HG02759 (cell line): ENCODE data around the gene MYO18A.

Experiments
- ATAC-seq: cut with Tn5 transposase; IDR thresholded peaks from one replicate; pipeline ENCODE4 v1.9.1; 2021; ENCODE audit warnings: mild to moderate bottlenecking, moderate library complexity; ENCODE audit not compliant: unreplicated experiment

Gene MYO18A

GRCh38 chr17:29084541-29085146 is 95.6 kb downstream of the MYO18A start:
- ATAC-seq, result no peak

GRCh38 chr17:29080965-29081364 is 99.2 kb downstream of the MYO18A start:
- no peak for ATAC-seq

GRCh38 chr17:29080323-29080722 is 99.9 kb downstream of the MYO18A start:
- ATAC-seq, result no peak

GRCh38 chr17:29079887-29080286 is 100.3 kb downstream of the MYO18A start:
- no peak for ATAC-seq

- no peak for ATAC-seq
Measured at GRCh38 chr17:29079433-29079832, 100.8 kb downstream of the MYO18A start.

- no peak for ATAC-seq
Measured at GRCh38 chr17:29078183-29079045, 101.8 kb downstream of the MYO18A start.

- ATAC-seq, result no peak
Measured at GRCh38 chr17:29077320-29077719, 102.9 kb downstream of the MYO18A start.

GRCh38 chr17:29076722-29077121 is 103.5 kb downstream of the MYO18A start:
- ATAC-seq, result no peak

GRCh38 chr17:29076087-29076486 is 104.1 kb downstream of the MYO18A start:
- no peak for ATAC-seq

- no peak for ATAC-seq
Measured at GRCh38 chr17:29074488-29074887, 105.7 kb downstream of the MYO18A start.

GRCh38 chr17:29073520-29073919 is 106.7 kb downstream of the MYO18A start:
- ATAC-seq, result no peak

- ATAC-seq, result no peak
Measured at GRCh38 chr17:29073045-29073444, 107.2 kb downstream of the MYO18A start.

- no peak for ATAC-seq
Measured at GRCh38 chr17:29071303-29071702, 108.9 kb downstream of the MYO18A start.

GRCh38 chr17:29070781-29071180 is 109.4 kb downstream of the MYO18A start:
- ATAC-seq, result no peak

- no peak for ATAC-seq
Measured at GRCh38 chr17:29070308-29070707, 109.9 kb downstream of the MYO18A start.

GRCh38 chr17:29069526-29070041 is 110.6 kb downstream of the MYO18A start:
- no peak for ATAC-seq

GRCh38 chr17:29068818-29069217 is 111.4 kb downstream of the MYO18A start:
- no peak for ATAC-seq

GRCh38 chr17:29066606-29067005 is 113.6 kb downstream of the MYO18A start:
- ATAC-seq, result no peak

- no peak for ATAC-seq
Measured at GRCh38 chr17:29066047-29066446, 114.2 kb downstream of the MYO18A start.

- ATAC-seq, result no peak
Measured at GRCh38 chr17:29063992-29064391, 116.2 kb downstream of the MYO18A start.

- no peak for ATAC-seq
Measured at GRCh38 chr17:29062215-29062614, 118.0 kb downstream of the MYO18A start.

- no peak for ATAC-seq
Measured at GRCh38 chr17:29061036-29061435, 119.2 kb downstream of the MYO18A start.
